K562 (cell line): ENCODE measurements around the gene FLT1.

Source experiments
- BACH1 ChIP-seq: fragments of 200-800 bp; sonication (Bioruptor generic); IDR thresholded peaks from 2 replicates; pipeline ENCODE4 v1.6.1; 2016; ENCODE audit warnings: missing genetic modification characterization, missing compliant biosample characterization
- EGR1 ChIP-seq: fragments of 450-650 bp; conservative IDR thresholded peaks from 2 replicates; pipeline ENCODE4 v1.6.1; 2017; ENCODE audit warnings: mild to moderate bottlenecking
- EZH2 ChIP-seq: IDR thresholded peaks from 2 replicates; pipeline ENCODE4 v1.6.1; 2012; ENCODE audit warnings: low read depth, mild to moderate bottlenecking, inconsistent platforms, low read length, borderline replicate concordance
- FOXK2 ChIP-seq, 2 experiments: fragments of 450-650 bp; IDR thresholded peaks in 1 of 2; conservative IDR thresholded peaks in 1 of 2; 2 replicates each; pipeline ENCODE4 v1.6.1; 2016; ENCODE audit warnings: low read depth in 2 of 2, mild to moderate bottlenecking in 1 of 2
- LARP7 ChIP-seq: fragments of 450-650 bp; IDR thresholded peaks from 2 replicates; pipeline ENCODE4 v1.6.1; 2016
- MAFF ChIP-seq: IDR thresholded peaks from 2 replicates; pipeline ENCODE4 v1.6.1; 2012; ENCODE audit warnings: low read length, improper control_type of control experiment
- MITF ChIP-seq: IDR thresholded peaks from 2 replicates; pipeline ENCODE4 v1.6.1; 2014; ENCODE audit warnings: antibody characterized with exemption
- ZNF274 ChIP-seq: IDR thresholded peaks from 2 replicates; pipeline ENCODE4 v1.6.1; 2011; ENCODE audit warnings: low read depth, mild to moderate bottlenecking, low read length, moderate library complexity, borderline replicate concordance
- ZNF311 ChIP-seq: fragments of 250-450 bp; sonication (Bioruptor Pico); IDR thresholded peaks from 2 replicates; pipeline ENCODE4 v1.4.0; 2020; ENCODE audit warnings: mild to moderate bottlenecking, moderate library complexity
- TF ChIP-seq, protein P1 (sequence below), 3 experiments: IDR thresholded peaks in 2 of 3; conservative IDR thresholded peaks in 1 of 3; 2 replicates each; pipeline ENCODE4 v1.5.1; 2011 to 2012; ENCODE audit warnings: low read length in 3 of 3, mild to moderate bottlenecking in 3 of 3, control low read depth in 2 of 3, improper control_type of control experiment in 1 of 3, inconsistent platforms in 1 of 3, low read depth in 1 of 3, mixed read lengths in 1 of 3, moderate library complexity in 1 of 3; ENCODE audit not compliant: insufficient read depth in 2 of 3
- TF ChIP-seq, protein P2 (sequence below): fragments of 250-450 bp; sonication (Bioruptor Pico); IDR thresholded peaks from 2 replicates; pipeline ENCODE4 v1.5.0; 2020; ENCODE audit warnings: mild to moderate bottlenecking, borderline replicate concordance
- TF ChIP-seq, protein P3 (sequence below): fragments of 250-450 bp; sonication (Bioruptor Pico); IDR thresholded peaks from 2 replicates; pipeline ENCODE4 v1.9.0; 2021; ENCODE audit warnings: mild to moderate bottlenecking, inconsistent platforms

DNA sequence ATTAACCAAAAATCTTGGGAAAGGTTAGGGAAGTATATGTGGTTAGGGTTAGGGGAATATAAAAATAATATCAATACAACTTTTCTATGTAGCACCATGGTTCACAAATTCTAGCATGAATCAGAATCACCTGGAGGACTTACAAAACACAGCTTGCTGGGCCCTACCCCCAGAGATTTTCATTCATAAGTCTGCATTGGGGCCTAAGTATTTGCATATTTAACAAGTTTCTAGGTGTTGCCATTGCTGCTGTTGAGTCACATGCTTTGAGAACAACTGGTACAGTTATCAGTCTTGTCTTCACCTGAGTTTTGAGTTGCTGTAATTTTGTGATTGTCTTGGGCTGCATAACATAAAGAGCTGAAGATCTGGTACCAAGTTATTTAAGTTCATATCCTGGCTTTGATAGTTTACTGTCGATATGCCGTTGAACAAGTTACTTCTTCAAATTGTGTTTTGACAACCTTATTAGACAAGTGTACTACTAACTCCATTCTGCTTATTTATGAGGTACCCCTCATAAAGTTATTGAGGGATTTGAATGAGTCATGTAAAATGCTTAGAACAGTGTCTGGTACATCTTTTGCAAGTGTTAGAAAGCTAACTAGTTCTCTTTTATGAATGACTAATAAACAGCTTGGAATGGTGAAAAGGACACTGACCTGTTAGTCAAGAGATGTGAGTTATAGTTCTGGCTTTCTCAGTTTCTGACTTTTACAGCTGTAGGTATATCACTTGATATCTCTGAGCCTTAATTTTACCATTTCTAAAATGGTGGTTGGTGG lies 223.7 kb downstream of the FLT1 start:
- TF ChIP-seq, protein P1, sequence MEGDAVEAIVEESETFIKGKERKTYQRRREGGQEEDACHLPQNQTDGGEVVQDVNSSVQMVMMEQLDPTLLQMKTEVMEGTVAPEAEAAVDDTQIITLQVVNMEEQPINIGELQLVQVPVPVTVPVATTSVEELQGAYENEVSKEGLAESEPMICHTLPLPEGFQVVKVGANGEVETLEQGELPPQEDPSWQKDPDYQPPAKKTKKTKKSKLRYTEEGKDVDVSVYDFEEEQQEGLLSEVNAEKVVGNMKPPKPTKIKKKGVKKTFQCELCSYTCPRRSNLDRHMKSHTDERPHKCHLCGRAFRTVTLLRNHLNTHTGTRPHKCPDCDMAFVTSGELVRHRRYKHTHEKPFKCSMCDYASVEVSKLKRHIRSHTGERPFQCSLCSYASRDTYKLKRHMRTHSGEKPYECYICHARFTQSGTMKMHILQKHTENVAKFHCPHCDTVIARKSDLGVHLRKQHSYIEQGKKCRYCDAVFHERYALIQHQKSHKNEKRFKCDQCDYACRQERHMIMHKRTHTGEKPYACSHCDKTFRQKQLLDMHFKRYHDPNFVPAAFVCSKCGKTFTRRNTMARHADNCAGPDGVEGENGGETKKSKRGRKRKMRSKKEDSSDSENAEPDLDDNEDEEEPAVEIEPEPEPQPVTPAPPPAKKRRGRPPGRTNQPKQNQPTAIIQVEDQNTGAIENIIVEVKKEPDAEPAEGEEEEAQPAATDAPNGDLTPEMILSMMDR (IDR thresholded peaks at IDR 0.05 in 2 of 3, conservative IDR thresholded peaks at IDR 0.05 in 1 of 3; ENCODE audit: insufficient read depth in 2 of 3, low read depth in 1 of 3, low read length in 3 of 3): no peak
- TF ChIP-seq, protein P2, sequence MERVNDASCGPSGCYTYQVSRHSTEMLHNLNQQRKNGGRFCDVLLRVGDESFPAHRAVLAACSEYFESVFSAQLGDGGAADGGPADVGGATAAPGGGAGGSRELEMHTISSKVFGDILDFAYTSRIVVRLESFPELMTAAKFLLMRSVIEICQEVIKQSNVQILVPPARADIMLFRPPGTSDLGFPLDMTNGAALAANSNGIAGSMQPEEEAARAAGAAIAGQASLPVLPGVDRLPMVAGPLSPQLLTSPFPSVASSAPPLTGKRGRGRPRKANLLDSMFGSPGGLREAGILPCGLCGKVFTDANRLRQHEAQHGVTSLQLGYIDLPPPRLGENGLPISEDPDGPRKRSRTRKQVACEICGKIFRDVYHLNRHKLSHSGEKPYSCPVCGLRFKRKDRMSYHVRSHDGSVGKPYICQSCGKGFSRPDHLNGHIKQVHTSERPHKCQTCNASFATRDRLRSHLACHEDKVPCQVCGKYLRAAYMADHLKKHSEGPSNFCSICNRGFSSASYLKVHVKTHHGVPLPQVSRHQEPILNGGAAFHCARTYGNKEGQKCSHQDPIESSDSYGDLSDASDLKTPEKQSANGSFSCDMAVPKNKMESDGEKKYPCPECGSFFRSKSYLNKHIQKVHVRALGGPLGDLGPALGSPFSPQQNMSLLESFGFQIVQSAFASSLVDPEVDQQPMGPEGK (CRISPR knock-in tag): no peak
- TF ChIP-seq EZH2 (no peak), BACH1 (tag) (no peak), MITF (no peak), ZNF274 (no peak), MAFF (no peak), LARP7 (no peak), ZNF311 (no peak), EGR1 (no peak), FOXK2 (conservative IDR thresholded peaks at IDR 0.05 in 1 of 2, IDR thresholded peaks at IDR 0.05 in 1 of 2; ENCODE audit: low read depth in 2 of 2) (no peak)
- TF ChIP-seq, protein P3, sequence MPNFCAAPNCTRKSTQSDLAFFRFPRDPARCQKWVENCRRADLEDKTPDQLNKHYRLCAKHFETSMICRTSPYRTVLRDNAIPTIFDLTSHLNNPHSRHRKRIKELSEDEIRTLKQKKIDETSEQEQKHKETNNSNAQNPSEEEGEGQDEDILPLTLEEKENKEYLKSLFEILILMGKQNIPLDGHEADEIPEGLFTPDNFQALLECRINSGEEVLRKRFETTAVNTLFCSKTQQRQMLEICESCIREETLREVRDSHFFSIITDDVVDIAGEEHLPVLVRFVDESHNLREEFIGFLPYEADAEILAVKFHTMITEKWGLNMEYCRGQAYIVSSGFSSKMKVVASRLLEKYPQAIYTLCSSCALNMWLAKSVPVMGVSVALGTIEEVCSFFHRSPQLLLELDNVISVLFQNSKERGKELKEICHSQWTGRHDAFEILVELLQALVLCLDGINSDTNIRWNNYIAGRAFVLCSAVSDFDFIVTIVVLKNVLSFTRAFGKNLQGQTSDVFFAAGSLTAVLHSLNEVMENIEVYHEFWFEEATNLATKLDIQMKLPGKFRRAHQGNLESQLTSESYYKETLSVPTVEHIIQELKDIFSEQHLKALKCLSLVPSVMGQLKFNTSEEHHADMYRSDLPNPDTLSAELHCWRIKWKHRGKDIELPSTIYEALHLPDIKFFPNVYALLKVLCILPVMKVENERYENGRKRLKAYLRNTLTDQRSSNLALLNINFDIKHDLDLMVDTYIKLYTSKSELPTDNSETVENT: no peak
